IMR-90 (cell line): Measurements from ENCODE around the gene HLA-B. TPM values are rescaled to one million over a fixed set of nuclear protein-coding genes. Genes with fewer than 3 reads are reported as not detected.
A peak's percentile ranks its signal among the peaks of the same experiment; 100 is the strongest.

Source experiments
- ATAC-seq: fragments of 200-7000 bp; cut with Tn5 transposase; 2 replicates; pipeline ENCODE4 v1.9.1; 2020; ENCODE audit warnings: low read depth, mild to moderate bottlenecking, moderate library complexity
- BruUV-seq: library from RNA; stranded (reverse); fragments of 400-500 nt; replicated peaks from 2 replicates; lab custom pipeline; 2021; lab: Mats Ljungman, UMichigan
- CTCF ChIA-PET: fragments of 300-600 bp; formaldehyde crosslinking; extraction: SDS; loops from one replicate; lab custom pipeline; 2021; ENCODE audit warnings: antibody characterized with exemption; lab: Yijun Ruan, JAX
- POLR2A ChIA-PET: fragments of 300-600 bp; sonication (Branson Sonifier 250); formaldehyde crosslinking; loops from one replicate; lab custom pipeline; 2022; ENCODE audit warnings: antibody characterized with exemption; ENCODE audit not compliant: unreplicated experiment; lab: Charles Lee
- DNase-seq: peaks from one replicate; pipeline ENCODE4 v3.0.0; 2013
- H2AFZ ChIP-seq: replicated peaks from 2 replicates; pipeline ENCODE3; 2013; ENCODE audit warnings: low read length, mild to moderate bottlenecking; ENCODE audit not compliant: poor library complexity
- H2AK5ac ChIP-seq: 2 replicates; pipeline ENCODE4 v1.6.1; 2013; ENCODE audit warnings: low read depth, low read length, inconsistent platforms
- H2AK9ac ChIP-seq: replicated peaks from 2 replicates; pipeline ENCODE3; 2013; ENCODE audit warnings: mild to moderate bottlenecking, low read depth, low read length, moderate library complexity; ENCODE audit not compliant: poor library complexity
- H2BK120ac ChIP-seq: 2 replicates; pipeline ENCODE4 v1.6.1; 2013; ENCODE audit warnings: low read depth, low read length, inconsistent platforms
- H2BK15ac ChIP-seq: 3 replicates; pipeline ENCODE4 v1.6.1; 2013; ENCODE audit warnings: low read depth, low read length, inconsistent platforms
- H2BK20ac ChIP-seq: 2 replicates; pipeline ENCODE4 v1.6.1; 2013; ENCODE audit warnings: low read depth, mild to moderate bottlenecking, inconsistent platforms, low read length, moderate library complexity
- H2BK5ac ChIP-seq: 2 replicates; pipeline ENCODE4 v1.6.1; 2013; ENCODE audit warnings: mild to moderate bottlenecking, low read depth, low read length, inconsistent platforms; ENCODE audit not compliant: poor library complexity, severe bottlenecking
- H3K14ac ChIP-seq: replicated peaks from 2 replicates; pipeline ENCODE4 v1.6.1; 2013; ENCODE audit warnings: low read depth, low read length, inconsistent platforms
- H3K18ac ChIP-seq: 2 replicates; pipeline ENCODE4 v1.6.1; 2013; ENCODE audit warnings: low read depth, low read length, control low read depth
- H3K23ac ChIP-seq: 2 replicates; pipeline ENCODE4 v1.6.1; 2013; ENCODE audit warnings: low read depth, low read length, inconsistent platforms
- H3K27ac ChIP-seq: 2 replicates; pipeline ENCODE4 v1.5.1; 2013; ENCODE audit warnings: mild to moderate bottlenecking, control low read depth, low read length; ENCODE audit not compliant: insufficient read depth
- H3K27me3 ChIP-seq: 2 replicates; pipeline ENCODE4 v1.6.1; 2013; ENCODE audit warnings: low read length; ENCODE audit not compliant: control insufficient read depth, insufficient read depth
- H3K36me3 ChIP-seq: 2 replicates; pipeline ENCODE4 v1.6.1; 2013; ENCODE audit warnings: low read length, mixed read lengths; ENCODE audit not compliant: control insufficient read depth, insufficient read depth
- H3K4ac ChIP-seq: 2 replicates; pipeline ENCODE4 v1.6.1; 2013; ENCODE audit warnings: low read depth, low read length, inconsistent platforms
- H3K4me1 ChIP-seq: 2 replicates; pipeline ENCODE4 v1.6.1; 2013; ENCODE audit warnings: low read length, mixed read lengths; ENCODE audit not compliant: control insufficient read depth, insufficient read depth
- H3K4me2 ChIP-seq: 2 replicates; pipeline ENCODE4 v1.6.1; 2013; ENCODE audit warnings: low read depth, mild to moderate bottlenecking, control low read depth, low read length, moderate library complexity
- H3K4me3 ChIP-seq: 2 replicates; pipeline ENCODE4 v1.5.1; 2013; ENCODE audit warnings: low read depth, mild to moderate bottlenecking, control low read depth, low read length, moderate library complexity; ENCODE audit not compliant: insufficient read depth
- H3K56ac ChIP-seq: 2 replicates; pipeline ENCODE4 v1.6.1; 2013; ENCODE audit warnings: low read length, inconsistent platforms; ENCODE audit not compliant: insufficient read depth; ENCODE audit errors: extremely low read depth
- H3K79me1 ChIP-seq, 2 experiments: 2 replicates each; pipeline ENCODE4 v1.6.1; 2013; ENCODE audit warnings: low read length in 2 of 2, inconsistent platforms in 1 of 2, low read depth in 1 of 2
- H3K9ac ChIP-seq: 2 replicates; pipeline ENCODE4 v1.6.1; 2013; ENCODE audit warnings: low read depth, low read length, control low read depth
- H3K9me1 ChIP-seq: 2 replicates; pipeline ENCODE4 v1.6.1; 2013; ENCODE audit warnings: low read length, inconsistent platforms; ENCODE audit not compliant: insufficient read depth
- H3K9me3 ChIP-seq: 2 replicates; pipeline ENCODE4 v1.6.1; 2013; ENCODE audit warnings: low read length; ENCODE audit not compliant: control insufficient read depth, insufficient read depth
- H4K20me1 ChIP-seq: 2 replicates; pipeline ENCODE4 v1.6.1; 2013; ENCODE audit warnings: low read length, inconsistent platforms; ENCODE audit not compliant: insufficient read depth
- H4K5ac ChIP-seq: 2 replicates; pipeline ENCODE4 v1.6.1; 2013; ENCODE audit warnings: mild to moderate bottlenecking, low read depth, low read length, control low read depth
- H4K8ac ChIP-seq, 2 experiments: 2 replicates each; pipeline ENCODE4 v1.6.1; 2013; ENCODE audit warnings: low read depth in 2 of 2, low read length in 2 of 2, control low read depth in 1 of 2, inconsistent platforms in 1 of 2
- H4K91ac ChIP-seq: 2 replicates; pipeline ENCODE4 v1.6.1; 2013; ENCODE audit warnings: low read depth, low read length, inconsistent platforms; ENCODE audit not compliant: insufficient read depth
- FOS ChIP-seq: fragments of 150-350 bp; IDR thresholded peaks from 2 replicates; pipeline ENCODE4 v1.6.1; 2016; ENCODE audit warnings: low read depth, low read length
- NFE2L2 ChIP-seq: fragments of 150-350 bp; IDR thresholded peaks from 2 replicates; pipeline ENCODE4 v1.6.1; 2016; ENCODE audit warnings: low read depth, mild to moderate bottlenecking, low read length
- RFX5 ChIP-seq: IDR thresholded peaks from 2 replicates; pipeline ENCODE4 v1.8.0; 2012; ENCODE audit warnings: low read depth, mild to moderate bottlenecking, low read length, moderate library complexity
- WGBS, 2 experiments: methylation state at CpG; one replicate each; pipeline versions ENCODE4 v1.1.5 to v1.1.7; 2013; ENCODE audit warnings: missing lambda C conversion rate in 2 of 2; ENCODE audit not compliant: insufficient read length in 1 of 2; ENCODE audit errors: extremely low coverage in 2 of 2; 5-methylcytosine and 5-hydroxymethylcytosine counted together
- dilution Hi-C: fragments of 300-500 bp; cut with HindIII; formaldehyde crosslinking; loops from one replicate; pipeline ENCODE4 v1.14.3; 2018; ENCODE audit warnings: low sequenced_read_pairs; ENCODE audit not compliant: unreplicated experiment
- in situ Hi-C: fragments of 300-500 bp; cut with MboI; formaldehyde crosslinking; loops from 3 replicates; pipeline ENCODE4 v1.14.3; 2019; ENCODE audit warnings: low sequenced_read_pairs, inconsistent platforms, mixed read lengths
- intact Hi-C: fragments of 100-400 bp; cut with micrococcal nuclease; formaldehyde crosslinking; loops from 2 replicates; pipeline ENCODE4 v1.10.0; 2022
- polyA plus RNA-seq, 3 experiments: library from polyadenylated mRNA; depleted of rRNA; stranded (reverse); fragments of >200 nt; gene quantifications; 2 replicates each; pipeline ENCODE4 v1.2.3, GENCODE V29; 2012; ENCODE audit warnings: low replicate concordance in 1 of 3
- total RNA-seq: library from RNA; depleted of rRNA; stranded (reverse); fragments of >200 nt; gene quantifications from 2 replicates; pipeline ENCODE4 v1.2.3, GENCODE V29; 2012

The HLA-B gene
- total and polyA plus RNA-seq, 2 of the 4 experiments (the other 2 are of a cell fraction): 44.1 to 309 TPM

DNA sequence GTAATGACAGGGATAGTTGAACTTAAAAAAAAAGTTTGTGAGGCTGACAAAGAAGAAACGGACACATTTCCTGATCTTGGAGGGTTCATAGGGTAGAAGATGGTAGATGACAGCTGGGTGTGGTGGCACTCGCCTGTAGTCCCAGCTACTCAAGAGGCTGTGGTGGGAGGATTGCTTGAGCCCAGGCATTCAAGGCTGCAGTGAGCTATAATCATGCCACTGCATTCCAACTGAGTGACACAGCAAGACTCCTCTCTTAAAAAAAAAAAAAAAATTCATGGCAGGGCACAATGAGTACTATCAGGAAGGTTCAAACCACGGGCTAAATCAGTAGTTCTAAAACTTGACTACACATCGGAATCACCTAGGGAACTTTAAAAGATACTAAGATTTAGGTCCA is 44.4 kb upstream of the HLA-B start:
- no peaks in the 10 kb centered on the region for H3K27me3 ChIP-seq
- peak overlapping the region; percentile 22; the same call in 1 of the 2 replicates for H3K18ac ChIP-seq
- DNase-seq (peak; percentile 81), ATAC-seq (peak; percentile 8; the same call in 1 of the 2 replicates)
- intact Hi-C loops (loop anchor here (5.0 kb wide), 1 partner anchor 91 kb away; no protein-coding TSS in a partner anchor), dilution Hi-C loops (no loop called here), in situ Hi-C loops (loop anchor here (5.0 kb wide), 1 partner anchor 41 kb away; no protein-coding TSS in a partner anchor)
- peak overlapping the region; percentile 20 to 92; a peak in 3 of 4 replicates for H4K8ac ChIP-seq
- H4K91ac ChIP-seq: no peak overlapping the region; the same call in 1 of the 2 replicates
- H3K4me2 ChIP-seq: peak overlapping the region; percentile 72
- H4K5ac ChIP-seq: no peak overlapping the region
- H3K4me1 ChIP-seq: peaks cover 5% of the 10 kb centered on the region
- H3K9me3 ChIP-seq: no peaks in the 10 kb centered on the region
- no peaks in the 10 kb centered on the region for H3K36me3 ChIP-seq
- peaks cover 4 to 57% of the 10 kb centered on the region in 2 experiments; a peak in 3 of 4 replicates for H3K79me1 ChIP-seq
- CTCF ChIA-PET: interaction anchor here (1.2 kb wide), 1 partner anchor 41 kb away, joined by 3 read pairs; no protein-coding TSS in a partner anchor
- peak overlapping the region; percentile 54; the same call in 1 of the 2 replicates for H2AK5ac ChIP-seq
- peaks cover 30% of the 10 kb centered on the region for H4K20me1 ChIP-seq
- peak overlapping the region; percentile 73; the same call in 1 of the 3 replicates for H2BK15ac ChIP-seq
- POLR2A ChIA-PET: no interaction called here
- no peak overlapping the region for H3K23ac ChIP-seq
- no peak overlapping the region for H3K9ac ChIP-seq
- H2AFZ ChIP-seq: no peak overlapping the region
- H3K4me3 ChIP-seq: peak overlapping the region; percentile 7; the same call in 1 of the 2 replicates
- peak overlapping the region; percentile 84 for H2BK5ac ChIP-seq
- no peak overlapping the region for H2AK9ac ChIP-seq
- peaks cover 7% of the 10 kb centered on the region for H3K9me1 ChIP-seq
- 0 out of 2 replicates have a peak overlapping the region, but pooled peaks have one; percentile 24 for H3K56ac ChIP-seq
- peak overlapping the region; percentile 4; the same call in 1 of the 2 replicates for H3K27ac ChIP-seq
- H3K14ac ChIP-seq: no peak overlapping the region; the same call in 1 of the 2 replicates
- WGBS, 2 experiments: no CpG with 5 or more reads among the region's 4 CpGs
- BruUV-seq: no TSS peak
- peak overlapping the region; percentile 58 for H2BK120ac ChIP-seq
- no peak for TF ChIP-seq RFX5
- TF ChIP-seq NFE2L2: no peak
- TF ChIP-seq FOS: 0 out of 2 replicates have a peak, but pooled peaks have one; percentile 44
- 0 out of 2 replicates have a peak overlapping the region, but pooled peaks have one; percentile 7 for H2BK20ac ChIP-seq
- H3K4ac ChIP-seq: peak overlapping the region; percentile 33; the same call in 1 of the 2 replicates
